22Rv1 (cell line): ENCODE data around the gene MAP3K14.

Source experiments
- H3K27ac ChIP-seq: fragments of 450-650 bp; 2 replicates; pipeline ENCODE4 v1.5.1; 2017
- CTCF ChIP-seq: fragments of 450-650 bp; IDR thresholded peaks from 2 replicates; pipeline ENCODE4 v1.5.1; 2017; ENCODE audit warnings: mild to moderate bottlenecking
- ZFX ChIP-seq: fragments of 450-650 bp; IDR thresholded peaks from 2 replicates; pipeline ENCODE4 v1.6.1; 2017; ENCODE audit warnings: antibody characterized with exemption, borderline replicate concordance

MAP3K14 gene

GRCh38 chr17:45218895-45219661 is 97.7 kb downstream of the MAP3K14 start:
- TF ChIP-seq ZFX (no peak), CTCF (peak; percentile 89)
- no peak overlapping the region for H3K27ac ChIP-seq
